HG03469 (cell line): Measurements from ENCODE around the gene FGF4.

Experiments used
- ATAC-seq: cut with Tn5 transposase; IDR thresholded peaks from one replicate; pipeline ENCODE4 v1.9.1; 2021; ENCODE audit warnings: mild to moderate bottlenecking, moderate library complexity, moderate number of reproducible peaks; ENCODE audit not compliant: unreplicated experiment

The FGF4 gene

GRCh38 chr11:69808667-69809086, 33.5 kb upstream of the FGF4 start:
- ATAC-seq = no peak

- ATAC-seq = no peak
These were observed 32.1 kb upstream of the FGF4 start for GRCh38 chr11:69807106-69807815.

DNA sequence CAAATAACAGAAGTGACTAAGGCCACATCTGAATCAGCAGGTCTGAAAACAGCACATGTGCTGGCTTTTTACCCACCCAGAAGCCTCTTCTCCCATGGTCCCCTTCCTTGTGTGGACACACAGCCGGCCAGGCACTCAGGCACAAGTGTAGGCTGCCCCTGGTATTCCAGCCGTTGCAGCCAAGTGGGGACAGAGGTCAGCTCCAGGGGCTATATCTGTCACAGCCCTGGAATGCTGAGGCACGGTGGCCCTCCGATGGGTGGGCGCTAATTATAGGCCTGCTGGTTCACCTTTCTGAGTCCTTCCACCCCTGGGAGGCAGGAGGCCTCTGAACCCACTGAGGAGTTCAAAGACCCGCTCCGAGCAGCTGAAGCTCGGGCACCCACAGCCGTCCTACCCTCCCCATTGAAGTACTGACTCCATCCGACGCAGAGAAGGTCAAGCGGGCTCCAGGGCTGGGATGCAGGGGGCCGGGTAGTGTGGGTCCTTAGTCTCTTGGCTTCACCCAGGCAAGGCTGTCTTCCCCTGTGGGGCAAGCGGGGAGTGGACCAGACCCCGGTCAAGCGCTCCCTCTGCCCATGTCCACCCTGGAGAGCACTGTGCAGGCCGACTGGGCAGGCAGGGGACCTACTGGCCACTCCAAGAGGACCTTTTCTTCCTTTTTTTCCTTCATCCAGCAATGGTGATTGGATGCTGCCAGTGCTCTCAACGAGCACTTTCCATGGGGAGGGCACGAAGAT, 29.8 kb upstream of the FGF4 start:
- ATAC-seq = no peak

- no peak for ATAC-seq
These were observed 28.6 kb upstream of the FGF4 start for GRCh38 chr11:69803604-69804218.

DNA sequence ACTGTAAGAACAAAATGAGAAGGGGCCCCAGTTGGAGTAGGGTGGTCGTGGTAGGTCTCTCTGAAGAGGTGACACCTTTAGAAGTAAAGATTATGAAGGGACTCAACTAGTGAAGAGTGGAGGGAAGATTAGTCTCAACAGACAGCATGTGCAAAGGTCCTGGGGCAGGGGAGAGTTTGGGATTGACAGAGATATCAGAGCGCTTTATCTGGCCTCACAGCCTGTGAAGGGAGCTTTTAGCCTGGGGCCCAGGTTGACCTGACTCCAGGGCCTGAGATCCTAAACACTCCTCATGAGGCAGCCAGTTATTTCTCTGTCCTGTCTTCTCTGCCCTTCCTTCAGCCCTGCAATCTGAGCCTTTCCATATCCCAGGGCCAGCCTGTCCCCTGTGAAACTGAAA, 27.9 kb upstream of the FGF4 start:
- ATAC-seq = no peak

GRCh38 chr11:69802590-69802989, 27.4 kb upstream of the FGF4 start:
- ATAC-seq = no peak

GRCh38 chr11:69801513-69802335, 26.6 kb upstream of the FGF4 start:
- no peak for ATAC-seq

DNA sequence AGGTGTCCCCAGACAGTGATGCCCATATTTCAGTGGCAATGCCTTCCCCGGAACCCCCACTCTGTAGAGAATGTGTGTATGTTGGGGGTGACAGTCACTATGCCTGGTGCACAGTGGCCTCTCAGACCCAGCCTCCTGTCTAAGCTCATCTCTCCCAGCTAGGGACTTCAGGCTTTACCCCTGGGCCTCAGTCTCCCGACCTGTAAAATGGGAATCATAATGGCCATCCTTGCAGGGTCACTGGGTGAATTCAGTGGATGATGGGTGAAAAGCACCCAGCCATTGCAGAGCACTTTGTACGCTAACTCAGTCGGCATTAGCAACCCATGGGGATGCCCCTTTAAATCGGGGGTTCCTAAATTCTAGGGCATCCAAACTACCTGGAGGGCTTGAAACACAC, 25.1 kb upstream of the FGF4 start:
- ATAC-seq = no peak

GRCh38 chr11:69799582-69799981, 24.4 kb upstream of the FGF4 start:
- no peak for ATAC-seq

DNA sequence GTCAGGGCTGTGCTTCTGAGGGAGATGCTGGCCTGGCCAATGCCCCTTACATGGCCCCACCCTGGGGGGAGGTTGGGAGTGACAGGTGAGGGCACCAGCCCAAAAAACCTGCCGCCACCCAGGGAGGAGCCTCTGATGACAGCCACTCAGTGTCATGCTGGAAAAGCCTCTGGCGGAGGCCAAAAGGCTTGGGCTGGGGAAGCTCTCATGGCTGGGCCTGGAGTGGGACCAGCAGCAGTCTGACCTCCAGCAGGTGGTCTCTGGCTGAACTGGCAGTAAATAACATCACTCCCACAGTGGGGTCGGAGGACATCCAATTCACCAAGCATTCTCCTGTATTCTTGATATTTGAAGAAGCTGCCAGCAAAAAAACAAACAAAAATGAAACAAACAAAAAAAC, 24.0 kb upstream of the FGF4 start:
- ATAC-seq = no peak

DNA sequence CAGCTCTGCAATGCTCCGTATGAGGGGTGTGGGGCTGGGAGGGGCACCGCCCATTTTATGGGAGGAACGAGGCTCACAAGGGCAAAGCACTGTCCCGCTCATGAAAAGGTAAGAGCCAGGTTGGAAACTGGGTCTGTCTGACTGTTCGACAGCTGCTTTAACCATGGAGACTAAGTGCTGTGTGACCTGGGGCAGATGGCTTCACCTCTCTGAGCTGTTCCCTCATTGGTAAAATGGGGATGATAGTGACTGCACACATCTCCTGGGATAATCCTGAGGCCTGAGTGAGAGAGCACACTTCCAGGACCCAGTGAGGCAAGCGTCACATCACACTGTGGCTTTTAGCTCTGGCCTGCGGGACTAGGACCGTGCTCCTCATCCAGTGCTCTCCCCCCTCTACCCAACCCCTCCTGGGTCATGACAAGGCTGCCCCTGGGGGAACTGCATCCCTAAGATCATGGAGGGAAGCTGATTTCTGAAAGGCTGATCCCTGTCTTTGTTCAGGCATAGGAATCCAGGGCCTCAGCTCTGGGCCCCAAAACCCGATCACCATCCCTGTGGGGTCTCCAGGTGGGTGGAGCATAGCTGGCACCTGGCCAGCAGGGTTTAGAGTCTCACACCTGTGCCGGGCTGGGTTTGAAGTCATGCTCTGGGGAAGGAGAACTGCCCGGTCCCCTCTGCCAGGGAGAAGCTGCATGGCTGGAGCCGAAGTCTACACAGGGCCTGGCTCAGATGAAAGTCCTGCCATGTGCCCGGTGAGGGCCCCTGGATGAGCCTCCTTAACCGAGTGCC, 22.8 kb upstream of the FGF4 start:
- no peak for ATAC-seq

GRCh38 chr11:69797156-69797555, 22.0 kb upstream of the FGF4 start:
- no peak for ATAC-seq

GRCh38 chr11:69796063-69796462, 20.9 kb upstream of the FGF4 start:
- ATAC-seq = no peak

- ATAC-seq = no peak
These were observed 16.4 kb upstream of the FGF4 start for GRCh38 chr11:69791276-69792180.

GRCh38 chr11:69788956-69789355, 13.8 kb upstream of the FGF4 start:
- ATAC-seq = no peak

- ATAC-seq = no peak
These were observed 12.8 kb upstream of the FGF4 start for GRCh38 chr11:69787906-69788305.

DNA sequence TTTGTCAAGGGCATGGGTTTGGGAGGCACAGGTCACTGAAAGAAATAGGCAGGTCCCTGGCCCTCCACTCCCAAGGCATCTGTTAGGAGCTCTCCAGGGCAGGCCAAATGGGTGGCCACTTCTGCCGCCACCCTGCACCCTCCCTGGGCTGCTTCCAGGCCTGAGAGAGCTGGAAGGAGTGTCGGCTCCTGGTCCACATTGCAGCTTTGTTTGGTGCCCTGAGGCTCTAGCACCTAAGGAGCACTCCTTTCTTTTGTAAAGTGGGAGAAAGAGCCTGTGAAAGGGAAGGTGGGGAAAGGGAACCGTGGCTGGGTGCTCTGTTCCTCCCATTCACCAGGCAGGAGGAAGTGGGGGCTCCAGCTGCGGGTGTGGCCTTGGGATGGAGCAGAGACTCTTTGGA, 12.3 kb upstream of the FGF4 start:
- no peak for ATAC-seq

DNA sequence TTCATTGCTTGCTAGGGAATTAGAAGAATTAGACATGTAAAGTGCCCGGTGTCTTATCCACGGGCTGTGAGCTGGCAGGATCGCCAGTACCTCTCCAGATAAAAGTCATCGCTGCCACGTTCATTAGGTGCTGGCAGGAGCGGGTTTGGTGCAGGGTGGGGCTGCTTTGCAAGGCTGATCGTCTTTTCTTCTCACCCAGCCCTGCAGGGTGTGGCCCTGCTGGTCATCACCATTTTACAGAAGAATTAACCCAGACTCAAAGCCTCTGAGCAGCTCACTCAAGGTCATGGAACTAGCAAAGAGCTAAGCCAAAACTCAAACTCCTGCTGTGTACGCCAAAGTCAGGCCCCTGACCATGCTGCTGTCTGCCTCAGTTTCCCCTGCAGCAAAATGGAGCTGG, 6.1 kb upstream of the FGF4 start:
- no peak for ATAC-seq

DNA sequence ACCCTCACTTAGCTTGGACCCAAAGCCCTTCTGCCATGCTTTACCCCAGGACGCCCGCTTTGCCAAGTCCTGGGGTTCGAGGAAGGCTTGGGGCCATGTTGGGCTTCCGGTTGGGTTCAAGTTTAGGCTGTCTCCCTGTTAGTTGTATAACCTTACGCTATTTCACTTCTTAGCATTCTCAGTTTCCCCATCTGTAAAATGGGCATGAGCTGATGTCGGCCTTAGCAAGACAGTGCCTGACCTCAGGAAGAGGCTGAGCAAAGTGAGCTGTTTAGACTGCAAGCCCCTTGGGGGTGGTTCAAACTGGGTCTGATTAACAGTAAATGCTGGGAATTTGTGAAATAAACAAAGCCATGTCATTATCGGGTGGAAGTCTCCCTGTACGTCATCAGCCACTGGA, 3.2 kb upstream of the FGF4 start:
- no peak for ATAC-seq
